Measurements from ENCODE around the gene RBM3.
A peak's percentile ranks its signal among the peaks of the same experiment; 100 is the strongest.

DNA sequence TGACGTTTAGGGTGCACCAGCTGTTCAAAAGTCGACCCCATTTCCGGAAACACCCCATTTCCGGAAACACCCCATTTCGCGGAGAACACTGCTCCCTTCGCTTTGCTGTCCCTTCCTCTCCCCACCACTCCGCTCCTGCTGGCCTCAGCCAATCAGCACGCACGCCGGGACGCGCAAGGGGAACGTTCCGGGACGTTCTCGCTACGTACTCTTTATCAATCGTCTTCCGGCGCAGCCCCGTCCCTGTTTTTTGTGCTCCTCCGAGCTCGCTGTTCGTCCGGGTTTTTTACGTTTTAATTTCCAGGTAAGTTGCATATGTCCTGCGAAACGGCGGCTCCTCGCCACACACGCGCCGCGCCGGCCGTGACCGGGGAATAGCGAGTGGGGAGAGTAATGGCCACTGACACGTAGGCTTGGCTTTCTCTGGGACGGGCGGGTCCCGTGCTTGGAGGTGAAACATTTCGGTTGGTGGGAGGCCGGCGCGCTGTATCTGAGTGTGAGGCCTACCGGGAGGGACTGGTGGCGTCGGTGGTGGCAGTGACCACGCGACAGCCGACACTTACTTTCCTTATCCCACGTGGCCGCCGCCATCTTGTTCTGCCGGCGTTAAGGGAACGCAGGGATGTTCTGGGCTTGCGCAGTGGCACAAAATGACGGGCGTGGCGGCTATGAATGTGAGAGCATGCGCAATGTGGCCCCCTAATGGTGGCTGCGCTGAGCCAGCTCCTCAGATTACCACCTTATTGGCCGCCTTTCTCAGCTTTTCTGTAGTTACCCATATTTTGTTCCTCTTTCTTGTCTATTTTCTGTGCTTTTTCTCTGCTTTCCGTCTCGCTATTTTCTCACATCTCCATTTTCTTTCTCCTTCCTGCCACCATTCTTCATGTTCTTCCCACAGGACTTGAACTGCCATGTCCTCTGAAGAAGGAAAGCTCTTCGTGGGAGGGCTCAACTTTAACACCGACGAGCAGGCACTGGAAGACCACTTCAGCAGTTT is at the start of gene RBM3:
- TF ChIP-seq, protein P1, sequence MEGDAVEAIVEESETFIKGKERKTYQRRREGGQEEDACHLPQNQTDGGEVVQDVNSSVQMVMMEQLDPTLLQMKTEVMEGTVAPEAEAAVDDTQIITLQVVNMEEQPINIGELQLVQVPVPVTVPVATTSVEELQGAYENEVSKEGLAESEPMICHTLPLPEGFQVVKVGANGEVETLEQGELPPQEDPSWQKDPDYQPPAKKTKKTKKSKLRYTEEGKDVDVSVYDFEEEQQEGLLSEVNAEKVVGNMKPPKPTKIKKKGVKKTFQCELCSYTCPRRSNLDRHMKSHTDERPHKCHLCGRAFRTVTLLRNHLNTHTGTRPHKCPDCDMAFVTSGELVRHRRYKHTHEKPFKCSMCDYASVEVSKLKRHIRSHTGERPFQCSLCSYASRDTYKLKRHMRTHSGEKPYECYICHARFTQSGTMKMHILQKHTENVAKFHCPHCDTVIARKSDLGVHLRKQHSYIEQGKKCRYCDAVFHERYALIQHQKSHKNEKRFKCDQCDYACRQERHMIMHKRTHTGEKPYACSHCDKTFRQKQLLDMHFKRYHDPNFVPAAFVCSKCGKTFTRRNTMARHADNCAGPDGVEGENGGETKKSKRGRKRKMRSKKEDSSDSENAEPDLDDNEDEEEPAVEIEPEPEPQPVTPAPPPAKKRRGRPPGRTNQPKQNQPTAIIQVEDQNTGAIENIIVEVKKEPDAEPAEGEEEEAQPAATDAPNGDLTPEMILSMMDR (IDR thresholded peaks at IDR 0.05): peak in 5 of 7 experiments; percentile 16 to 61 (median 45)
- peak; percentile 76 to 96 (median 95) for TF ChIP-seq POLR2A (IDR thresholded peaks at IDR 0.05)

Measured in body of pancreas (tissue), 4 donors.